NCI-H1092 (cell line): ENCODE measurements around the gene CLIC6.
"Not testable (repeated sequence)": the region's sequence is repeated elsewhere in the genome, so short reads cannot be mapped to it uniquely, and the experiment has no call there.

Source experiments
- DNase-seq: peaks from one replicate; lab custom pipeline; 2025; lab: John Stamatoyannopoulos, UW

CLIC6 gene

DNA sequence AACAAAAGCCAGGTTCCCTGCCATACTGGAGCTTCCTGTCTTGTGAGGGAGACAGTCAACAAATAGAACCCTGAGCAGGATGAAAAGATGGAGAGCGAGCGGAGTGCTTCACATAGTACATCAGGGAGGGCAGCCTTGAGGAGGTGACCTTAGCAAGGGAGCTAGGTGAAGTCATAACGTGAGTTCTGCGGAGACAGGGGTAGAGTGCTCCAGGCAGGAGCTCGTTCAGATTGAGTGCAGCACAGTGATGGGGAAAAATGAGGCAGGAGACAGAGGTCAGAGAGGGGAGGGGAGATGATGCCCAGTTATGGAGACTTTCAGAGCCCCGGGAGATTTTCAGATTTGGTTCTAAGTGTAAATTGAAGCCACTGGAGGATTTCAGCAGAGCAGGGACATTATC lies 15.3 kb upstream of the CLIC6 start:
- no peak for DNase-seq

DNA sequence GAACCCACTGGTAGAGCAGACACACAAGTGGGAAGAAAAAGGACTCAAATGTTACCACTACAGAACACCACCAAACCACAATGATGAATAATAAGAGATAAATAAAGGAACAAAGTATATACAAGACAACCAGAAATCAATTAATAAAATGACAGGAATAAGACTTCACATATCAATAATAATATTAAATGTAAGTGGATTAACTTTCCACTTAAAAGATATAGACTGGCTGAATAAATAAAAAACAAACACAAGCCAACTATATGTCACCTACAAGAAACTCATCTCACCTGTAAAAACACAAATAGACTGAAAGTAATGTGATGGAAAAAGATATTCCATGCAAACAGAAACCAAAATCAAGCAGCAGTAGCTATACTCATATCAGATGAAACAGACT lies 6.9 kb upstream of the CLIC6 start:
- DNase-seq, result no peak

DNA sequence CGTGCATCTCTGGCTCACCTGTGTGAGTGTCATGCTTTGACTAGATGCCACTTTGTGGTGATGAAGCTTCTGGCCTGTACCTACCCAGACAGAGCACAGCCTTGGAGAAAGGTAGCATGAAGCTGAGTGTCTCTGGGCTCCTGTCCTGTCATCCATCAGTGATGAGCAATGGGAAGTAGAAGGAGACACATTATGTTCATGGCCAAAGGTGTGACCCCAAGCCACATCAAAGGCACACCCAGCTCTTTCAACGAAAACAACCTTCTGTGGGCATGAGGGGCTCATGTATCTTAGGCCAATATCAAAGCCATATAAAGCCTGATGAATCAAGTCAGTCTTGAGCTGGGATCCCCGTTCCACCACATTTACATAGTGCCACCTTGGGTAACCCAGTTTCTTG lies 1.0 kb upstream of the CLIC6 start:
- no peak for DNase-seq

DNA sequence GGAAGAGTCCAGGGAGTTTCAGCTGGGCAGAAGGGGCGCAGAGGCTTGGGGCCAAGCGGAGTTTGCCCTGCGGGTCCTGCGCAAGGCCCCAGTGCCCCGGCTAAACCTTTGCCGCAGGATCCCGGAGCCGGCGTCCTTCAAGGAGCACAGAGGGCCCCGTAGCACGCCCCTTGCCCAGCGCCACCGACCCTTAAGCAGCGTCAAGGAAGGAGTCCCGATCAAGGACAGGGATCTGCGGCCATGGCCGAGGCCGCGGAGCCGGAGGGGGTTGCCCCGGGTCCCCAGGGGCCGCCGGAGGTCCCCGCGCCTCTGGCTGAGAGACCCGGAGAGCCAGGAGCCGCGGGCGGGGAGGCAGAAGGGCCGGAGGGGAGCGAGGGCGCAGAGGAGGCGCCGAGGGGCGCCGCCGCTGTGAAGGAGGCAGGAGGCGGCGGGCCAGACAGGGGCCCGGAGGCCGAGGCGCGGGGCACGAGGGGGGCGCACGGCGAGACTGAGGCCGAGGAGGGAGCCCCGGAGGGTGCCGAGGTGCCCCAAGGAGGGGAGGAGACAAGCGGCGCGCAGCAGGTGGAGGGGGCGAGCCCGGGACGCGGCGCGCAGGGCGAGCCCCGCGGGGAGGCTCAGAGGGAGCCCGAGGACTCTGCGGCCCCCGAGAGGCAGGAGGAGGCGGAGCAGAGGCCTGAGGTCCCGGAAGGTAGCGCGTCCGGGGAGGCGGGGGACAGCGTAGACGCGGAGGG lies 520 bp downstream of the CLIC6 start:
- DNase-seq, result no peak

DNA sequence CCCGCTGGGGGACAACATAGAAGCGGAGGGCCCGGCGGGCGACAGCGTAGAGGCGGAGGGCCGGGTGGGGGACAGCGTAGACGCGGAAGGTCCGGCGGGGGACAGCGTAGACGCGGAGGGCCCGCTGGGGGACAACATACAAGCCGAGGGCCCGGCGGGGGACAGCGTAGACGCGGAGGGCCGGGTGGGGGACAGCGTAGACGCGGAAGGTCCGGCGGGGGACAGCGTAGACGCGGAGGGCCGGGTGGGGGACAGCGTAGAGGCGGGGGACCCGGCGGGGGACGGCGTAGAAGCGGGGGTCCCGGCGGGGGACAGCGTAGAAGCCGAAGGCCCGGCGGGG lies 1.1 kb downstream of the CLIC6 start:
- not testable (repeated sequence) for DNase-seq

DNA sequence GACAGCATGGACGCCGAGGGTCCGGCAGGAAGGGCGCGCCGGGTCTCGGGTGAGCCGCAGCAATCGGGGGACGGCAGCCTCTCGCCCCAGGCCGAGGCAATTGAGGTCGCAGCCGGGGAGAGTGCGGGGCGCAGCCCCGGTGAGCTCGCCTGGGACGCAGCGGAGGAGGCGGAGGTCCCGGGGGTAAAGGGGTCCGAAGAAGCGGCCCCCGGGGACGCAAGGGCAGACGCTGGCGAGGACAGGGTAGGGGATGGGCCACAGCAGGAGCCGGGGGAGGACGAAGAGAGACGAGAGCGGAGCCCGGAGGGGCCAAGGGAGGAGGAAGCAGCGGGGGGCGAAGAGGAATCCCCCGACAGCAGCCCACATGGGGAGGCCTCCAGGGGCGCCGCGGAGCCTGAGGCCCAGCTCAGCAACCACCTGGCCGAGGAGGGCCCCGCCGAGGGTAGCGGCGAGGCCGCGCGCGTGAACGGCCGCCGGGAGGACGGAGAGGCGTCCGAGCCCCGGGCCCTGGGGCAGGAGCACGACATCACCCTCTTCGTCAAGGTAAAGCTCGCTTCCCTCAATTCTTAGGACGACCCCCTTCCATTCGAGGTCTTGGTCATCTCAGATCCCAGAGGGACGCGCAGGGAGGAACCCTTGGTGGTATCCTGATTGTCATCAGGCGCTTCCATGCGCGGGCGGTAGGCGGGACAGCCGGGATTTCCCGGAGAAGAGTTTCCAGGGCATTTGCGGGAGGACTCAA lies 1.6 kb downstream of the CLIC6 start:
- no peak for DNase-seq

DNA sequence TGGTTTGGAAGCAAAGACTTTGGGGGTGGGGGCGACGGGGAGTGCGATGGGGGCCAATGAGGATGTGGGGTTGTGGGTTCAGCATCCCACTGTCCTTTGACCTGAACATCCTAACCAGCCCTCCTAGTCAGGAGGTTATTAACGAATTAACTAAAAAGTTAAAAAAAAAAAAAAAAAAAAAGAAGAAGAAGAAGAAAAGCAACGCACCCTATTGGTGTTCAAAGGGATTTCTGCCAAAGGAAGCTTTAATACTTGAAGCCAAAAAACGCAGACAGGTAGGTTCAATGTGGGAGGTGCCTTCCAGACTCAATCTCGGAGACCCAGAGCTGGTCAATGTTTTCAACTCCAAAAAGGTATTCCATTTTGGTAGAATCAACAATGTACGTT lies 2.2 kb downstream of the CLIC6 start:
- no peak for DNase-seq

DNA sequence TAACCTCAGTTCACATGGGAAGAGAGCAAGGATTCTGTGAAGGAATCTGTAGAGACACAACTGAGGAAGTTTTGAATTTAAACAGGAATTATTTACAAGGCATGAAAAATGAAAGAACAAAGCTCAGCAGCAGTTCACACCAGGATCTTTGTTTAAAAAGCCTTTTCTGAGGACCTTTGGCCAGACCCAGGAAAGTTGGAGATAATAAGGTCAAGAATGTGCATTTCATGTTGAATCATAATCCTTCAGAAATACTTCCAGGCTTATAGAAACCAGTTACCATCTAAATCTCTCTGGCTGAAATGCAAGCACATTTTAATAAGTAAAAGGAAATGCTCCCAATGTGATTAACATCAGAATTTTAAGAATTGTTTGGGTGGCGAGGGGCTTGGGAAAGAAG lies 2.7 kb downstream of the CLIC6 start:
- no peak for DNase-seq

DNA sequence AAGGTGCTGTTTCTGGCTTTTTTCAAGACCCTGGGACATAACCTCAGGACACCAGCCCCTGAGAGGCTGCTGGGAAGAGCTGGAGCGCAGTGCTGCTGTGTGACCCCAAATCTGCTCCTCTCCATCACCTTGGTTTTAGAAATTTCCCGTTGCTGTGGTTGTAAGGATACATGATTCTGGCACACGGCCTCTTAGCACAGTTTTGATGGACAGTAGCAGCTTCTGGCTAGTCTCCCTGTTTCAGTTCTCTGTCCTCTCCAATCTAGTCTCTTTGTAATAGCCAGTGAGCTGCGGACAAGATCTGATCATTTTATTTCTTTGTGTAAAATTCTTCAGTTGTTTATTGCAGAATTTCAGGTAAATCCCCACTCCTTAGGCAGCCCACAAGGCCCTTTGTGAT lies 3.1 kb downstream of the CLIC6 start:
- no peak for DNase-seq

DNA sequence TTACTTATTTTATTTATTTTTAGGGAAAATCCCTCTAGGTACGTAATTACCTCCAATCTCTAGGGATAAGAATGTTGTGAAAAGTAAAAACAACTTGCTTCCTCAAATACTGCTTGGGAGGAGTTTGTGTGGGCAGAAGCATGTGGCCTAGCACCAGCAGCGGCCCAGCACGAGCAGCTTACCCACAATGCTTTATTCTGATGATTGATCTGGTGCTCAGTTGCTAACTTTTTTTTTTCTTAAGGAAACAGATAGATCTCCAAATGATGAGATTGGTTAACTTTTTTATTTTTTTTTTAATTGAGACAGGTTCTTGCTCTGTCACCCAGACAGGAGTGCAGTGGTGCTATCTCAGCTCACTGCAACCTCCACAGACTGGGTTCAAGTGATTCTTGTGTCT lies 4.2 kb downstream of the CLIC6 start:
- DNase-seq, result no peak

DNA sequence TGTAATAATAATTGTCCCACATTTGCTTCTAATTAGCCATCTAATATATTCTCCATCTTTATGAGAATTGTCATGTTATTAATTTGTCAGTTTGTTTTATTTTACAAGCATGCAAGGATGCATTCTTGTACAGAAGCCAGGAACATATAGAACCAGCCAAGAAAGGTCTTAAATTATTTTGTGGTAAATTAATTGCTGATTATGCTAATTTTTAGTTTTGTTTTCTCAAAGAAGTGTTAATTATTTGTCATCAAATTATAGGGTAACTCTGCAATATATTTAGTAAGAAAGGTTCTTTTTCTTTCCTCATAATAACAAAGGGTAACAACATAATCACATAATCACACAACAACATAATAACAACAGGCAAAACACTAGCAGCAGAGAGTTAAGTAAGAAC lies 5.7 kb downstream of the CLIC6 start:
- DNase-seq, result no peak

DNA sequence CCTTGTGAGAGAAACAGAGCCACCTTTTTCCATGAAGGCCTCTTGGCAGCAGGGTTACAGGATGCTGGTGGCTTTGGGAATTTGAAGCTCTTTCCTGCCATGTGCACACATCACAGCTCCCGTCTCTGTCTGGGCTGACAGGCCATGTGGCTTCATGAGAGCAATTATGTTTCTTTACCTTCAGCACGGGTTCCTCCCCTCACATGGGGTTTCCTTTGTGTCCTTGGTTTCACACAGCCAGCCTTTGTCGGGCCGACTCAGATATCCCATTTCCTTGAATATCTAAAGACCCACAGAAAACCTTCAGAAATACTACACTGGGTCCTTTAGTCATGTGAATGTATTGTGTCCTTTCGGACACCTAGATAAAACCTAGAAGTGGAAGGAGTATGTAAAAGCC lies 7.1 kb downstream of the CLIC6 start:
- DNase-seq, result no peak

DNA sequence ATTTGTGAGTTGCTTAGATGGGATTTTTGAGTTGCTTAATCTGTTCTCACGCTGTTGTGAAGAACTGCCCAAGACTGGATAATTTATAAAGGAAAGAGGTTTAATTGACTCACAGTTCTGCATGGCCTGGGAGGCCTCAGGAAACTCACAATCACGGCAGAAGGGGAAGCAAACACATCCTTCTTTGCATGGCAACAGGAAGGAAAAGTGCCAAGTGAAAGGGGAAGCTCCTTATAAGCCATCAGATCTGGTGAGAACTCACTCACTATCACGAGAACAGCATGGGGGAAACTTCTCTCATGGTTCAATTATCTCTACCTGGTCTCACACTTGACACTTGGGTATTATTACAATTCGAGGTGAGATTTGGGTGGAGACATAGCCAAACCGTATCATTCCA lies 10.3 kb downstream of the CLIC6 start:
- no peak for DNase-seq

DNA sequence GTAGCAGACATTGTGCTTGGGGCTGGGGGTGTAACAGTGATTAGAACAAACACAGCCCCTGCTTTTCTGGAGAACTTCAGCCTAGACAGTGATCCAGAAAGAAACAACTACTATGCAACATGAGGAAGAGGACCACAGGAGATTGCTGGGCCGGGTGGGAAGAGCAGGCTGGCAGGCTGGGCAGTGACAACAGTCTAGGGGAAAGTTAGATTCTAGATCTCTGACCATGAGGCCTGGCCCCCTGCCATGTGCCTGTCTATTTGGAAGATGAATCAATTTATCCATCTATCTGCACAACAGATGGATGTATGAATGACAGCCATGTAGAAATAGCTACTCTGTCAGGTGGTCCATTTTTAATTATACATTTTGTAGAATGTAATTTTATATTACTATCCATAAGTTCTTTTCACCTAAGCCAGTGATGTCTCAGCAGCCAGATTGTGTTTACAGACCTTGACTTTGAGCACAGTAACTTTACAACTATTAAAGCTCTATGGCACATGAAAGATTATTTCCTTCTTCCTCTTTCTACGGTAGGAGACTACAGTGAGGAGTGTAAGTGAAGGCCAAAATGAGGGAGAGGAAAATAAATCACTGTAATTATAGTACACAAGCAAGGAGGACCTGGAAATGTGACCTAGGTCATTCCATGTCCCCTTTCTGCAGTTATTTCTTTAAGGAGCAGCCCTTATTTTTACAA lies 15.5 kb downstream of the CLIC6 start:
- no peak for DNase-seq

DNA sequence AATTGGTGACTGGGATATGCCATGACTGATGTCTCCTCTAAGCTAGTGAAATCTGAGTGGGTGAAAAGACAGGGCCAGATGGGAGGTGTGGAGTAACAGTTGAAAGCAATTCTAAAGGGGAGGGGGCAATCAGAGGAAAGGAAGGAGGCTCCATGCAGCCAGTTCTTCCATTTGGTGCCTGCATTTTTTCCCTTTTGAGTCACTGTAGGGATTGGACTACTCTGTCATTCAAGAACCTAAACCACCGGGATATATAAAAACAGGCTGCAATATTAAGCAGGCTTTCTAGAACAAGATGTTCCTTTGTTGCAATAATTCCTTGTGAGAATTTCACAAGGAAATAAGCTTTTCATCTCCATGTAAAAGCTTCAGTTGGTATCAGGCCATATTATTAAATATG lies 18.3 kb downstream of the CLIC6 start:
- no peak for DNase-seq

DNA sequence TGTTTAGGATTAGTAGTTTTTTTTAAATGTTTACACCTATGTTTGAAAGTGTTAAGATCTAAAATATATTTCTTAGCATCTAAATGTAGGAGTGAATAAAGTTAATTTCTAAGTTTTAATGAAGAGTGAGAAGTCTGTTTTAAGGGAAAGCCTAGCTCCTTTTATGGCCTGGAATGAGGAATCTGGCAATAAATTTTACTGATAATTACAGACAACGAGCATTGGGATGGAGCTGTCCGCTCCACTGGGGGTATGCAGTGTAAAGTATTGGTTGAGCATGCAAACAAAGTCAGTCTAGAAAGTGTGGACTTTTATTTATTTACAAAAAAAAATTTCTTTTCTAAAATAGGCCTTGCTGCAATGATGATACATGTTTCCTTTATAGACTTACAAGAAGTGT lies 19.0 kb downstream of the CLIC6 start:
- no peak for DNase-seq

DNA sequence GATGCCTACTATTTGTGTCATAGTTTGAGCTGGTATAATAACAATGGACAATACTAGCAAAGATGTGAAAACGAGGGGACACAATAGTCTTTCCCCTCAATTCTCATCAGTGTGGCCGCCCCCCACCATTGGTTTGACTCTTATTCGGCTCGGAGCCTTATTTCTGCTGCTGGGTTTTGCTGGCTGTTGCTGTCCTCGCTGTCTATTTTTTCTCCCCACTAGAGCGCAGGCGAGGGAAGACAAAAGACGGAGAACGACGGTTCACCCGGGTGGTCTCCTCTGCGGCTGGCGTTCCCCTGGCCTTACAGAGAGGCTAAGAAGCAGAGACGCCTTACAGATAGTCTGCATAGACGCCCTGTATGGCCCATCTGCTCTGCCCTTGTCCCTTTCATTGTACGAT lies 19.4 kb downstream of the CLIC6 start:
- DNase-seq, result no peak

DNA sequence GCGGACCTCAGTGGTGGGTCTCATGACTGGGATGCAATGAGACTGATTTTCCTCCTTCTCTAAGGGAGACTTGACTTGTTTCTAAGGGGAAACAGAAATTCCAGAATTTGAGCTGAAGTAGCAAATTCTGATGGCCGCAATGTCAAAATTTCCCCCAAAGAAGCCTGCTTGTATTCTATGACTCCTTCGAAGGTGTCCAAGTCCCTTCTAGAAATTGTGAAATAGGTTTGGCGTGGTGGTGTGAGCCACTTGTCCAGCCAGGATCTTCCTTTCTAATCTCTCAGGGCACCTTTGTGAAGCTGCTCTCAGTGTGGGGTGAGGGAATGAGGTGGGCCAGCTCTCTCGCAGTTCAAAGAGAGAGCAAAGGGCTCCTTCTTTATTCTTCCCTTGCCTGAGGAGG lies 19.9 kb downstream of the CLIC6 start:
- no peak for DNase-seq

DNA sequence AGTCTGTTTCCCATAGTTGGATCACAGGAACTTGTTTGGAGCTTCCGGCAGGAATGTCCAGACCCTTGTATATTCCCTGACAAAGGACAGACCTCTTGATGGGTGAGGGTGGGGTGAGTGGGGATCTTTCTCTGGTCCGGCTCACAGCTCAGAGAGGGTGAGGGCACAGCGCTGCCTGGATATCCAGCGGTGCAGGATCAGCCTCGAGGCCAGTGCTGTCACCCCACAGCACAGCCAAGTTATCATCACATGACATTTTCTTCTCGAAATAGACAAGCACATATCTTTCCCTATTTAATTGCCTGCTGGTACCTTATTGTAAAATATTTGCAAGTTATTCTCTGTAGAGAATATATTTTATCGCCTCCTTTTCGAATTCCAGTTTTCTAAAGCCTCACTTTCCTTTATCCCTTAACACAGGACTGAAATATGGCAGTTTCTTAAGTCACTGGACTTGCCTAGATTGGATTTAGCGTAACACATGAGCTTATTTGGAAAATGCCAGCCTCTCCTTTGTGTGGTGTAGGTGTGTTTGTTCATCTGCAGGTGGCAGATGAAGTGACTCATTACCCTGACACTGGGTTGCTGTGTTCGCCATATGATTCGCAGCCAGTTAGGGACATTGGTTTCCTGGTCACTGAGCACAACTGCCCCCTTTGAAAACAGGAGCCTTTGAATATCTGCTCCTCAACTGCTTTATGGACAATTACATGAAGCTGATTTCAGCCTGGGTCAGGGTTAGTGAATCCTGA lies 21.4 kb downstream of the CLIC6 start:
- peak; percentile 79 for DNase-seq

DNA sequence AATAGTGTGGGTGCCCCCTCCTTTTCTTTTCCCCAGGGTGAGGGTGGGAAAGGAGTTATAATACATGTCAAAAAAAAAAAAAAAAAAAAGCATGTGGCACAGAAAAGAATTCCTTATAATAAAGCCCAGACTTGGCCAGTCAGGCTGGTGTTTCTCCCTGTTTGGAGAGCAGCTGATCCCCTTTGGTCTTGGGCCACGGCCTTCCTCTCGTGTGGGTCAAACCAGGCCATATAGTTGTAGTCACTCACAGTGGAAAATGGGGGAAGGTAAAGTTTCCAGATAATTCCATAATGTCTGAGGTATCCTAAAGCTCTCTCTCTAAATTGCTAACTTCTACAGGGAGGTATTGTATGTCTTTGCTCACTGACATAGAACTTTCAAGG lies 22.0 kb downstream of the CLIC6 start:
- no peak for DNase-seq

DNA sequence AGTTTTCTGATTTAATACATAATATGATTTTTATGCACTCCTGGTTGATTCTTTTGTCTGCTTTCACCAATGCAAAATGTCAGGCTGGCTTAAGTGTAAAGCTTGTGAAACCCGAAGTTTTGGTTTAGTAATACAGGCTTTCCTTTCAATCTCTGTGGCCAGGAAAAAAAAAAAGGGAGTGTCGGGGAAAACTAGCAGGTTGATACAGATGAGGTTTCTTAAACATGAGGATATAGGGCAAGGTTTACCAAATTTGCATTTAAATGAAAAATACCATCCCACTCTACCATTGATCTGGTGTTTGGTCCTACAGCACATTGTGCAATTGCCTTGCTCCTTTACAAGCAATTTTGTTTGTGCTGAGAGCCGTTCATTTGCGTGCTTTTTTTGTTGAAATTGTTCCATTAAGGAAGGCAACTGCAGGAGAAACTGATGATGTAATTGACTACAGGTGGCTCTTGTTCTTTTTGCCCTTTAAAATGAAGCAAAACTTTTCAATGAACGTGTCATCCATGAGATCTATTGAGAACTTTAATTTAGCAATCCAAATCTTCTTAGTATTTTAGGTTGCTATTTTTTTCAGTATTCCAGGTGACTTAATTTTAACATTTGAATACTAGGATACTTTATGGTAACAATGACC lies 22.7 kb downstream of the CLIC6 start:
- DNase-seq, result no peak

DNA sequence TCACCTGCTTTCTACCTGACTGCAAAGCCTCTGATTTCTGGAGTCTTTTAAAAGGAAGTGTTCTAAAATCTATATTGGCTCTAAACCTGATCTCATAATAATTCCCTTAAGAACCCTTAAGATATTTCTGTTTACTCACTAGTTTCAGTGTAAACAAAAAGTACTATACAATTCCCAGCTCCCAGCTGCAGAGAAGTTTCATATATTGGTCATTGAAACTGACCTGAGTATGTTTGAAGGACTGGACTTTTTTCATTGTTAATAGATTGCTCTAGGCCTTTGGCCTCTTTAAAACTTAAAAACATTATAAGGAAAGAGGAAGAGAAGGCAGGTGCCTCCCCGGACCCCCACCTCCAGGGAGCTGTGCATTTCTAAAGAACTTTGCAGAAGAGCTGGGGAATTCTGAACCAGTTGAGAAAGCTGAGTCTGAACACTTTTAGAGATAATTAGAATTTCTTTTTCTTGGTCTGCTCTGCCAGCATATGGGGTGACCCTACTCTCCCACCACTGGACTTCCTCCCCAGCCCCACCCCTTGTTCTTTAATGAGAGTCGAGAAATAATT lies 23.7 kb downstream of the CLIC6 start:
- DNase-seq, result no peak
